Measurements from ENCODE around the gene DLG1.

DNA sequence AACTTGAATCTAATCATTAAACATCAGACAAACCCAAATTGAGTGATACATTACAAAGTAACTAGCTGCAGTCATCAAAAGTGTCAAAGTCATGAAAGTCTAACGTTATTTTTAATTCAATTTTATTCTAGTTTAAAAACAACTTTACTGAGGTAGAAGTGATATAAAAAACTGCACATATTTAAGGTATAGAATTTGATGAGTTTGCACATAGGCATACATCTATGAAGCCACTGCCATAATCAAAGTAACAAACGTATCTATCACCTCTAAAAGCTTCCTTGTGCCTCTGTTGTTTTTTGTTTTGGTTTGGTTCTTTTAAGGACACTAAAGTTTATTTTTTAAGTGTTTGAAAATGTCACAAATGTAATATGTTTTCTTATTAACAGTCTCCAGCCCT is 130.9 kb downstream of the DLG1 start:
- TF ChIP-seq, protein P1, sequence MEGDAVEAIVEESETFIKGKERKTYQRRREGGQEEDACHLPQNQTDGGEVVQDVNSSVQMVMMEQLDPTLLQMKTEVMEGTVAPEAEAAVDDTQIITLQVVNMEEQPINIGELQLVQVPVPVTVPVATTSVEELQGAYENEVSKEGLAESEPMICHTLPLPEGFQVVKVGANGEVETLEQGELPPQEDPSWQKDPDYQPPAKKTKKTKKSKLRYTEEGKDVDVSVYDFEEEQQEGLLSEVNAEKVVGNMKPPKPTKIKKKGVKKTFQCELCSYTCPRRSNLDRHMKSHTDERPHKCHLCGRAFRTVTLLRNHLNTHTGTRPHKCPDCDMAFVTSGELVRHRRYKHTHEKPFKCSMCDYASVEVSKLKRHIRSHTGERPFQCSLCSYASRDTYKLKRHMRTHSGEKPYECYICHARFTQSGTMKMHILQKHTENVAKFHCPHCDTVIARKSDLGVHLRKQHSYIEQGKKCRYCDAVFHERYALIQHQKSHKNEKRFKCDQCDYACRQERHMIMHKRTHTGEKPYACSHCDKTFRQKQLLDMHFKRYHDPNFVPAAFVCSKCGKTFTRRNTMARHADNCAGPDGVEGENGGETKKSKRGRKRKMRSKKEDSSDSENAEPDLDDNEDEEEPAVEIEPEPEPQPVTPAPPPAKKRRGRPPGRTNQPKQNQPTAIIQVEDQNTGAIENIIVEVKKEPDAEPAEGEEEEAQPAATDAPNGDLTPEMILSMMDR (IDR thresholded peaks at IDR 0.05) = no peak
- TF ChIP-seq EZH2 (IDR thresholded peaks at IDR 0.05) = no peak

Measured in neural progenitor cell (in vitro differentiated cells).